Measurements from ENCODE around the gene STRN3.
"Not testable (repeated sequence)": the region's sequence is repeated elsewhere in the genome, so short reads cannot be mapped to it uniquely, and the experiment has no call there.

STRN3 gene

GRCh38 chr14:31026077-31026449 is at the start of gene STRN3:
STRN3 (minus strand) TSS chr14:31026379; CDS start chr14:31026185, 194 bp downstream.
- DNase-seq = no peak

GRCh38 chr14:31075144-31075543 is 49.0 kb upstream of the STRN3 start:
- no peak for DNase-seq

- no peak for DNase-seq
Measured at GRCh38 chr14:31071151-31071550, 45.0 kb upstream of the STRN3 start.

- no peak for DNase-seq
Measured at GRCh38 chr14:31070431-31070830, 44.3 kb upstream of the STRN3 start.

DNA sequence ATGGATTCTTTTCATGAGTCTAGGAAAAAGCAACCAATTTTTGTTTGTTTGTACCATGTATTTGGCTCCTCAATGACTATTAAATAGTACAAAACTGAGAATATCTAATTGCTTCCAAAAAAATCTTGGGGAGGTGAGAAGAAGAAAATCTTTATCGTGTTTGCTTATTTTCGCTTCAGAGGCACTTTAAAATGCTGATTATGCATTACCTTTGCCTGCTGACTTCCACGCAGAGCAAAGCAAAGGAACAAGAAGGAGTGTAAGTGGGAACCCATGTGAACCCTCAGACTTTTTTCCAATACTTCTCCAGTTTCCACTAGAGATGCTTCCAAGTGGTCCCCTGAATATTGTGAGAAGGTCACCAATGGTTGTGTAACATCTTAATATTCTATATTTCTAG is 43.2 kb upstream of the STRN3 start:
- no peak for DNase-seq

DNA sequence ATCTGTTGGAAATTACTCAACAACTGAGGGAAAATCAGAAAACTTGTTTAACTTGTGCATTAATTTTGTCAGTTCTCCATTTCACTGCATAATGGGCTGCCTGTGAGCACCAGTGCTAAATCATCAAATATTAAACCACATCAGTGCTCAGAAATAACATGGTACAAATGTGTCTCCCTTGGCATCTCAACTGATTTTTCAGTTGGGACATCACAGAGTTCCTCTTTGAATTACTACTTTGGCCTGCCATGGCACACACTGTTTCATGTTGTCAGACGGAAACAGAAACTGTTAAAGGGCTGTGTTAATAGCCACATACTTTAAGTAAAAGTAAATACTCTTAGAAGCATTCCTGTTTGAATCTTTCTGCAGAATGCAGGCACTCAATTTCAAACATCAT is 42.1 kb upstream of the STRN3 start:
- no peak for DNase-seq

DNA sequence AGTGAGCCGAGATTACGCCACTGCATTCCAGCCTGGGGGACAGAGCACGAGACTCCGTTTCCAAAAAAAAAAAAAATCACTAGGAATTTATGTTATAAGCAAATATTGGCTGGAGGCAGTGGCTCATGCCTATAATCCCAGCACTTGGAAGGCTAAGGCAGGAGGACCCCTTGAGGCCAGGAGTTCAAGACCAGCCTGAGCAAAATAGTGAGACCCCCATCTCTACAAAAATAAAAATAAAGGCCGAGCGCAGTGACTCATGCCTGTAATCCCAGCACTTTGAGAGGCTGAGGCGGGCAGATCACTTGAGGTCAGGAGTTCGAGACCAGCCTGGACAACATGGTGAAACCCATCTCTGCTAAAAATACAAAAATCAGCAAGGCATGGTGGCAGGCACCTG is 36.7 kb upstream of the STRN3 start:
- DNase-seq = not testable (repeated sequence)

DNA sequence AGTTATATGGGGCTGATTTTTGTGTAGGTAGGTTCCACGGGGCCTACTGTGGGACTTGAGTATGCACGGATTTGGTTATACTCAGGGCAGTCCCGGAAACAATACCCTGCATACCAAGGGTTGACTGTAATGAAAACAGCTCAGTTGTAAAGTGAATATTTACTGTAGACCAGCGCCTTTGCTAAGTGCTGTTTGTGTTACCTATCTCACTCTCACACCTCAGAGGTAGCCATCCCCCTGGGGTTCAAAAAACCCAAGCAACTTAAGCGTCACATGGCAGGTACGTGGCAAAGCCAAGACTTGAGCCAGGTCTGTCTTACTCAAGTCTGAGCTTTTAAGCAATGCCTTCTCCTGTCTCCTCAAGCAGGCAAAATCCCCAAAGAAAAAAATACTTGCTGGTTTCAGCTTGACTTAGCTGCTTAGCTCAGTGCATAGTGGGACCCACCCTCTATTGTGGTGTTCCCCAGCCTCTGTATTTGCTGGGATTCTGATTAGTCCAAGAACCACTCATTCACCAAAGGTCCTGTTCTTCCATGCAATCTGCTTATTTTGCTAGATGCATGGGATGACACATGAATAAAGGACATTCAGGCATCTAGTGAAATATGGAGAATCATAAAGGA is 34.2 kb upstream of the STRN3 start:
- no peak for DNase-seq

GRCh38 chr14:31059152-31059924 is 33.2 kb upstream of the STRN3 start:
- peak; percentile 8 for DNase-seq

- DNase-seq = peak; percentile 83
Measured at GRCh38 chr14:31057701-31058364, 31.7 kb upstream of the STRN3 start.

DNA sequence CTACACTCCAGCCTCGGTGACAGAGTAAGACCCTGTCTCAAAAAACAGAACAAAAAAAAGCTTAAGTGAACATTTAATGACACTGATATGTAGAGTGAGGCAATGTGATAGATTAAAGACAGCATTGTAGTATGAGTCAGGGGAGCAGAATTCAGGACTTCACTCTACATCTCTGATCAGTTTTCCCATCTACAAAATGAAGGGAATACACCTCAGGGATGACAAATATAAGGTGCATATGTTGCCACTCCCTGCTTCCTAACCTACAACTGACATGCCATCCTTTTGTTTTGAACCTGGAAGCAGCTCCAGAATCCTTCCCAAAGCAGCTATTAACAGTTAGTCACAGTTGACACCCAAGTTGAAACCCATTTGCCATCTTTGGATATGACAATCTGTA is 30.9 kb upstream of the STRN3 start:
- DNase-seq = no peak

DNA sequence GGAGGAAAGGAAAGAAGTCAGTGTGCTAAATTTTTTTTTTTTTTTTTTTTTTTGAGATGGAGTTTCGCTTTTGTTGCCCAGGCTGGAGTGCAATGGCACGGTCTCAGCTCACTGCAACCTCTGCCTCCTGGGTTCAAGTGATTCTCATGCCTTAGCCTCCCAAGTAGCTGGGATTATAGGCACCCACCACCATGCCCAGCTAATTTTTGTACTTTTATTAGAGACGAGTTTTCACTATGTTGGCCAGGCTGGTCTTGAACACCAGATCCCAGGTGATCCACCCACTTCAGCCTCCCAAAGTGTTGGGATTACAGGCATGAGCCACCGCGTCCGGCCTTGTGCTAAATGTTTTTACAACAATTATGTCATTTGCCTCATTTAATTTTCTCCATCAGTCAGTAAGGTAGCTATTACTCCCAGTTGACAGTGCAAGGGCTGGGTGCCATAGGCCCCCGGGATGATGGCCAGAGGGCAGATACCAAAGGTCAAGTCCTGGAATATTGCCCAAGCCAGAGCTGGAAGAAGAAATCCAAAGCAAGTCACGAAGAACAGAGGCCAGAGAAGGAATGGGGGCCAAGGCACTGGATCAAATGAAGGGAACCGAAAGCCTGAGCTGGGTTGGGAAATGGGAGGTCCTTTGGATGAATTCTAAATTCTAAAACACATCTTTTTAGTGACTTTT is 26.9 kb upstream of the STRN3 start:
- DNase-seq = not testable (repeated sequence)

DNA sequence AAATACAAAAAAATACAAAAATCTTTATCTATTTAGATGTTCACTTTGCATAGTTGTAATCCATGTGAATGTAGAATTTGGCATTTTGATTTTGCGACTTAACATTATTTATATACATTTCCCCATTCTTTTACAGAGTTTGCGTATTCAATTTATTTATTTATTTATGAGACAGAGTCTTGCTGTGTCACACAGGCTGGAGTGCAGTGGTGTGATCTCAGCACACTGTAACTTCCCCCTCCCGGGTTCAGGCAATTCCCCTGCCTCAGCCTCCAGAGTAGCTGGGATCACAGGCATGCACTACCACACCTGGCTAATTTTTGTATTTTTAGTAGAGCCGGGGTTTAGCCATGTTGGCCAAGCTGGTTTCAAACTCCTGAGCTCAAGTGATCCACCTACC is 25.3 kb upstream of the STRN3 start:
- DNase-seq = no peak

GRCh38 chr14:31051023-31051422 is 24.8 kb upstream of the STRN3 start:
- DNase-seq = no peak

GRCh38 chr14:31047503-31047902 is 21.3 kb upstream of the STRN3 start:
- no peak for DNase-seq

- no peak for DNase-seq
Measured at GRCh38 chr14:31045501-31046080, 19.4 kb upstream of the STRN3 start.

DNA sequence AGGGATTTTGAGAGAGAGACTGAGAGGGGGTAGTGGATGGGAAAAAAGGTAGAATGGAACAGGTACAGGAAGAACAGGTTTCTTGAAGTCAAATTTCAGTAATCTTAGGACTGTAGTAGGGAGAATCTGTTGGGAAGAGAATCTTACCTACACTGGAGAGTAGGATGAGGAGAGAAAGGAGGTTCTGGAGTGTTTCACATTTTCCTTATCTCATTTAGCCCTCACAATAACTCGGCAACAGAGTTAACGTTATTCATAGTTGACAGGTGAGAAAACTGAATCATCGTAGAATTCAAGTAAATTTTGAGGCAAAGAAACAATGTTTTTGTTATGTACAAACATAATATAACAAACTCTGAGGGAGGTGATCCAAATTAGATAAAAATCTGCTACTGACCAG is 17.2 kb upstream of the STRN3 start:
- DNase-seq = no peak

- not testable (repeated sequence) for DNase-seq
Measured at GRCh38 chr14:31042893-31043292, 16.7 kb upstream of the STRN3 start.

DNA sequence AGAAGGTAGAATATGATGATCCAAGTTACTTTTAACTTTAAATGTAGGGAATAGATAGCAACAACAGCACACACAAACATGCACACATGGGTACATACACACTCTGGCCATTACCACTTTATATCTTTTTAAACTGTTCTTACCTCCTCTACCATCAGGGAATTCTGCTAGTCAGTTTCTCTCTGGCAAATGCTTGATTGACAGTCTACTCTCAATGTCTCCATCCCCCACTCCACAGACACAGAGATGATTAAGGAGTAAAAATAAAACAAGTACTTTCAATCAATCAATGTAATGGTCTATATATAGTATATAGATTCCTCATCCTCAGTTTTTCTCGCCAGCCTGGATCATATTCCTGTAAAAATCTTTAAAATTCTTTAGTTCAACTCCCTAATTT is 16.1 kb upstream of the STRN3 start:
- DNase-seq = no peak

- no peak for DNase-seq
Measured at GRCh38 chr14:31038521-31039166, 12.5 kb upstream of the STRN3 start.

DNA sequence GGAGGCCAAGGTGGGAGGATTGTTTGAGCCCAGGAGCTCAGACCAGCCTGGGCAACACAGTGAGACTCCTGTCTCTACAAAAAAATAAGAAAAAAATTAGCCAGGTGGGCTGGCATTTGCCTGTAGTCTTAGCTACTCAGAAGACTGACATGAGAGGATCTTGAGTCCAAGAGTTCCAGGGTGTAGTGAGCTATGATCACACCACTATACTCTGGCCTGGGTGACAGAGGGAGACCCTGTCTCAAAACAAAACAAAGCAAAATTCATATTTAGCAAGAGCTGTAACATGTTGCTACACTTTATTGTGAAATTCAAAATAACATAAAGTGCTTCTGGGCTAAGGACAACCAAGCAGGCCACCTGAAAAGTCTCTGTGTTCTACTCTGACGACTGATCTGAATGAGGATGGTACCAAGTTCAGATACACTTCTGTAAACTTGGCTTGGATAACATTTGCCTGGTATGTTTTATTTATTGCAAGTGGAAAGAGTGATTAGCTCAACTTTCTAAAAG is 11.6 kb upstream of the STRN3 start:
- no peak for DNase-seq

- no peak for DNase-seq
Measured at GRCh38 chr14:31036552-31036951, 10.4 kb upstream of the STRN3 start.

Measured in NCI-H2171 treated with DMSO at 0.1 percent for 48 hours (cell line).